GM18951 (cell line): ENCODE data around the gene MCMBP.
"Not testable (repeated sequence)": the region's sequence is repeated elsewhere in the genome, so short reads cannot be mapped to it uniquely, and the experiment has no call there.

ENCODE experiments used
- POLR2A ChIP-seq: IDR thresholded peaks from 4 replicates; pipeline ENCODE4 v1.6.1; 2011; ENCODE audit warnings: mild to moderate bottlenecking; ENCODE audit not compliant: insufficient read length, insufficient read depth; ENCODE audit errors: extremely low read depth
- in situ Hi-C: fragments of 300-500 bp; cut with MboI; formaldehyde crosslinking; loops from one replicate; pipeline ENCODE4 v1.12.0; 2022; ENCODE audit warnings: low sequenced_read_pairs, mixed read lengths, inconsistent platforms; ENCODE audit not compliant: unreplicated experiment

MCMBP gene

DNA sequence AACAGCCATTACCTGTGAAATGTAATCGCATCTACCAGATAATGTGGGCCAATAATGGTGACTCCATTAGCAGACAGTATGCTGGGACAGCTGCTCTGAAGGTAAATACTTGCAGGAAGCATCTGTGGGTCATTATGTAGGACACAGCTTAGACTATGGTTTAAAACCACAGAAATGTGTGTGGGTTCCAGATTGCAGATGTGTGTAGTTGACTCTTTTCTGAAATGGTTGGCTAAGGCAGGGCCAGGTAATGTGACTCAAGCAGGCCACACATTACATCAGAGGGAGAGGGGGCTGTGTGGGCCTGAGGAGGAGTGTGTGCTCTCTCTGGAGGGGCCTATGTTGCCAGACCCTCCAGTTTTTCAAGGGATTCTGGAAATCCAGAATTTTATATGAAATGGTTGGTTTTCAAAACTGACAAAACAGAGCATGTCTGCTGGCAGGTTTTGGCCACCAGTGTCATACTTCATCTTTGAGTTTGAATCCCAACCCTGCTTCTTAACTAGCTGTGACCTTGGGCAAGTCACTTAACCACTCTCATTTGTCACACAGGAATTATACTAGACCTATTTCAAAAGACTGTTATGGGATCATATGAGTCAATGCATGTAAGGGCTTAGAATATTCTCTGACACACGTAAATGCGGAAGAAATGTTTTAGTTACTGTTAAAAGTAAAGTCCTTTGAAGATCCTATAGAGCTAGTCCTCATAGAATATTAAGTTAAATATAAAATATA is 64.5 kb downstream of the MCMBP start:
- in situ Hi-C loops, result no loop called here
- TF ChIP-seq POLR2A, result no peak

DNA sequence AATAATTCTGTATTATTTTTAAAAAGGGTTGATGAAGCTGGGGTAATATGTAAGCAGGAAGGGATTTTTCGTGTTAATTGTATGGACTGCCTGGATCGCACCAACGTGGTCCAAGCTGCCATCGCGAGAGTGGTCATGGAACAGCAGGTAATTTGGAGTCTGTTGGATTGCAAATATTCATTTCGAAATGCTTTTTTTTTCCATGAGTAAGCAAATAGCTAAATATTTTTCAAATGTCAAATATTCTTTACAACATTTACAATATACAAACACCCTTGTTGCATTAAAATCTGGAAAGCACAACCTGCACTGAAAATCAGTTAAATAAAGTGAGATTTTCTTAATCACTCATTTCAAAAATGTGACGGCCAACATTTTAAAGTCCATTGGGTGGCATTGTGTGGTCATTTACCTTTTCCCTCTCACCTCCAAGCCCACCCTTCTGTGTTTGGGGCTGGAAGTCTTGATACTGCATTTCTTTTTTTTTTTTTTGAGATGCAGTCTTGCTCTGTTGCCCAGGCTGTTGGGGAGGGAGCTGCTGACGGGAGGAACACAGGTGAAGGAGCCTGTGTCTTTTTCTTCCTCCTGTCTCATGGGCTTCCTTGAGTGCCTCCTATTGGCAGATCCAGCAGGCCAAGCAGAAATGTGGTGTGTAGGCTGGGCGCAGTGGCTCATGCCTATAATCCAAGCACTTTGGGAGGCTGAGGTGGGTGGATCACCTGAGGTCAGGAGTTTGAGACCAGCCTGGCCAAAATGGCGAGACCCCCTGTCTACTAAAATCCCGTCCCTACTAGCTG is 66.1 kb downstream of the MCMBP start:
- no peak for TF ChIP-seq POLR2A
- in situ Hi-C loops, result no loop called here

DNA sequence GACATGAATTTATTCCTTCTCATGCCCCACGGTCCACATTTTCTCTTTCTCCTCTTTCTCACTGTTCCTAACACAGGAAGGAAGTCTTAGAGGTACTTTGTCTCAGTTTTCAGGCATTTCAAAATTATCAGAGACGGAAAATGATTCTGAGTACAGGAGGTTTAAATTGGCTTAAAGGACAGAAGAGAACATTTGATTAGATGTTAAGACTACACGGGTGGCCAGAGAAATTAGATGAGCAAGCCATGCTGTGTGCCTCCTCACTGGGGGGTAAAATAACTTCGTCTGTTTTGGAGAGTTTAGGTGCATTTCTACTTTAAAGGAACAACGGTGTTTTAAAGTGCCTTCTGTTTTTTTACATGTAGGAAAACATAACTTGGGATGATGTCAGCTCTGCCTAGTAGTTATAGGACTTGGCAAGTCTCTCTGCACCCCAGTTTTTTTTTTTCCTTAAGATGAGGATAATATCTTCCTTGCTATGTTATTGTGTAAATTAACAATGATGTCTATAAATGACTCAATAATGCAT is 66.9 kb downstream of the MCMBP start:
- in situ Hi-C loops, result no loop called here
- no peak for TF ChIP-seq POLR2A

DNA sequence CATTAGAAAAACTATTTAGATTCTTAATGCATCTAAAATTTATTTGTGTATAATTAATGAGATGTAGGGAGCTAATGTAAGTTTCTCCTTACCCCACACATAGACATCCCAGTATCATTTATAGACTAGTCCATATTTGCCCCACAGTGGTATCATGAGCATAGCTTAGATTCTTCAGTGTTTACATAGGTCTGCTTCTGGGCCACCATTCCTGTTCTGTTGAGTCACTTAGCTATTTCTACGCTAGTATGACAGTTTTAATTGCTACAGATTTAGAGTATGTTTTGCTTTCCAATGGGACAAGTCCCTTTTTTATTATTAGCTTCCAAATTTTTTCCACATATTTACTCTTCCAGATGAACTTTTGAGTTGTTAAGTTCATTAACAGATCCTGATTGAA is 69.4 kb downstream of the MCMBP start:
- no peak for TF ChIP-seq POLR2A
- in situ Hi-C loops, result no loop called here

DNA sequence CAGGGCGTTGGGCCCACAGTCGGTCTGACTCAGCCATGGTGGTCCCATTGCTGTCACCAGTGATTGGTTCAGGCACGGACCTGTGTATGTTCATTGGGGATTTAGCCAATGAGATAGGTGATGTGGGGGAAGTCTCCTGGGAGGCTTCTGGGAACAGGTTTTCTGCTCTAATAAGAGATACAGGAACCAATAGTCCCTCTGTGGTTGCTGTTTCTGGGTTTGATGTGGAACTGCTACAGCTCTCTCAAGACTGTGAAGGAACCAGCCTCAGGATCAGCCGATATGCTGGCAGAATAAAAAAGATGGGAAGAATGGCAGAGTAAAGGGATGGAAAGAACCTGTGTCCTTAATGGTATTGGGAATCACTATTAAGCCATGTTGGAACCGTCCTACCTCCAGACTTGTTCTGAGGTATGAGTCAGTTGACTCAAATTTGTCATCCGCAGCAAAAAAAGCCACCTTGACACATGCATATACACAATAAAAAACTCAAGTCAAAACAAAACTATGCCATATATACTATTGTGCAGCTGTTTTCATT is 70.6 kb downstream of the MCMBP start:
- no peak for TF ChIP-seq POLR2A
- in situ Hi-C loops, result no loop called here

DNA sequence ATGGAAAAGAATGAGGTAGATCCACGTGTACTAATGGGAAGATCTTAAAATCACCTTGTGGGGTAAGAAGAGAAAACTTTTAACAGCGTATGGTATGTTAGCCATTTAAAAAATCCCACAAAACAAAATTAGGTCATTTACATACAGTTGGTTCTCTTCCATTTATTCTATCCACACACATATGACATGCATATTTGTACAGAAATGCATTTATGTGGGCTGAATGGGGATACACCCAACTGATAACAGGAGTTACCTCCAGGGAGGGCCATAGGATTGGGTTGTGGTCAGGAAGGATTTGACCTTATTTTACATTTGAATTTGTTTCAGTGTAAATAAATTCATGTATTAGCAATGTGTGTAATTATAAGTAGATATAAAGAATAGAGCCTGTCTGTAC is 71.5 kb downstream of the MCMBP start:
- TF ChIP-seq POLR2A, result no peak
- in situ Hi-C loops, result no loop called here

DNA sequence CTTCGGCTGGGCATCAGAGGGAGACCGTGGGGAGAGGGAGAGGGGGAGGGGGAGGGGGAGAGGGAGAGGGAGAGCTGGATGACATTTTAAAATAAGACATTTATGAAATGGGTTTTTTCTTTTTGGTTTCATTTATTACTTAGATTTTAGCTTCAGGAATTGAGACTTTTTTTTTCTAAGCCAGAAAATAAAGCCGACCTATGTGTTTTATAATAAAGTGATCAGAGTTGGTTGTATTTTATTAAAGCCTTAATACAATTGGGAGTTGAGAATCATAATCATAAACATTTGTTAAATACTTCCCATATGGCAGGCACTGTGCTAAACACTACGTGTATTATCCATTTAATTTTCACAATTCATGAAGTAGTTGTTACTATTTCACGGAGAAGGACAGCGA is 76.6 kb downstream of the MCMBP start:
- in situ Hi-C loops, result no loop called here
- no peak for TF ChIP-seq POLR2A

DNA sequence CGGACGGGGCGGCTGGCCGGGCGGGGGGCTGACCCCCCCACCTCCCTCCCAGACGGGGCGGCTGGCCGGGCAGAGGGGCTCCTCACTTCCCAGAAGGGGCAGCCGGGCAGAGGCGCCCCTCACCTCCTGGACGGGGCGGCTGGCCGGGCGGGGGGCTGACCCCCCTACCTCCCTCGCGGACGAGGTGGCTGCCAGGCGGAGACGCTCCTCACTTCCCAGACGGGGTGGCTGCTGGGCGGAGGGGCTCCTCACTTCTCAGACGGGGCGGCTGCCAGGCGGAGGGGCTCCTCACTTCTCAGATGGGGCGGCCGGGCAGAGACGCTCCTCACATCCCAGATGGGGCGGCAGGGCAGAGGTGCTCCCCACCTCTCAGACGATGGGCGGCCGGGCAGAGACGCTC is 77.5 kb downstream of the MCMBP start:
- in situ Hi-C loops, result not testable (repeated sequence)

DNA sequence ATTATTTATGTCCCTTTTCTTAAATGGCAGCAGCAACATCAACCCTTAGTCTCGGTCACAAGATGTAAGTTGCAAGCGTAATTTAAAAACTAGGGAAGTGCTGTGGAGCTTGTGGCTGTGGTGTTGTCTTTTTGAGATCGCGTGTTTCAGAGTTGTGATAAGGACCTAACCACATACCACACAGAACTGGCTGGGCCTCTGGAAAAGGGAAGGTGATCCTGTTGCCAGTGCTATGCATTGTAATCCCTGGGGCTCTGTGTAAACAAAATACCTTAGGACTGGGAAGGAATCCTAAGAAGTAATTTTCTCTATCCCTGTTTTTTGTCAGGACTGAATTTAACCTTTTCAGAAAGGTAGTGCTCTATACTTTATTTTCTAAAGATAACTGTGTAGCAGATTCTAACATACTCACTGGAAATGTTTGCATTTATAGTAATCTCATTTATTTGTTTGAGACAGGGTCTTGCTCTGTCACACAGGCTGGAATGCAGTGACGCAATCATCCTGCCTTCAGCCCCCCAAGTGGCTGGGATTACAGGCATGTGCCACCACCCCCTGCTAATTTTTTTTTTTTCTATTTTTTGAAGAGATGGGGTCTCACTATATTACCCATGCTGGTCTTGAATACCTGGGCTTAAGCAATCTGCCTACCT is 86.4 kb downstream of the MCMBP start:
- in situ Hi-C loops, result no loop called here
- TF ChIP-seq POLR2A, result no peak

DNA sequence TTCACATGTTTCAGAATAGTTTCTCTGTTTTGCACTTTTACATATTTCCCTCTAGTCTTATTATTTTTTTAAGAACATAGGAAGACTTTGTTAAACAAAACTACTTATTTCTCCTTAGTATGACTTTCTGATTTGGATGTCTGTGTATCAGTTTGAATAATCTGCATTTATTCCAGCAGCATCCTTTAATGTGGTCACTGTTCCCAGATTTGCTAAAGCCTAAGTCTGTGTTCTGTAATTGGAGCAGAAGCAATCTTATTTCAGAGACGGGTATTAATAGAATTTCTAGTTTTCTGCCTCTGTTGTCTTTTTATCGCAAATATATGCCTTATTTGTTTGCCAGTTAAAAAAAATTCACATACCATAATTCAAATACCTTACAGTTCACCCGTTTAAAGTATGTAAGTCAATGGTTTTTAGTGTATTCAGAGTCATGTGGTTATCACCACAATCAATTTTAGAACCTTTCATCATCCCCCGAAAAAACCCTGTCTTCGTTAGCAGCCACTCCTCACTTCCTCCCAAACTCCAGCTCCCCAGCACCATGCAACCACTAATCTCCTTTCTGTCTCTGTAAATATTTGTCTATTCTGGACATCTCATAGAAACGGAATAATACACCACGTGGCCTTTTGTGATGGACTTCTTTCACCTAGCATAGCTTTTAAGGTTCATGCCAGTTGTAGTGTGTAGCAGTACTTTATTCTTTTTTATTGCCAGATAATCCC is 88.1 kb downstream of the MCMBP start:
- no peak for TF ChIP-seq POLR2A
- in situ Hi-C loops, result no loop called here

DNA sequence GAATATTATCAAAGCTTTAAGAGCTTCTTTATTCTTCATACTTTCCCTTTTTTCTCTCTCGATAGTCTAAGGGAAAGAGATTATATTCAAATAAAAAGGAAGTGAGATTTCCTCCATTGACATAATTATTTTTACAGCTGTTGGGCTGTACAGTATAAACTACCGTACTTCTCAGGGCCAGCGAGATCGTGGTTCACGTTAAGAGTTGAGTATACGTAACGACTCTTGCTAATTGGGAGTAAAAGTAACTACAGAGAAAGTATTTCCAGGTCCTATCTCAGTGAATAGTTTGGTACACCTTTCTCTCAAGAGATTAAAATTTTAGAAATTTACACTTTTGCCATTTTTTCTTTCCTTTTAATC is 89.0 kb downstream of the MCMBP start:
- in situ Hi-C loops, result no loop called here
- TF ChIP-seq POLR2A, result no peak

DNA sequence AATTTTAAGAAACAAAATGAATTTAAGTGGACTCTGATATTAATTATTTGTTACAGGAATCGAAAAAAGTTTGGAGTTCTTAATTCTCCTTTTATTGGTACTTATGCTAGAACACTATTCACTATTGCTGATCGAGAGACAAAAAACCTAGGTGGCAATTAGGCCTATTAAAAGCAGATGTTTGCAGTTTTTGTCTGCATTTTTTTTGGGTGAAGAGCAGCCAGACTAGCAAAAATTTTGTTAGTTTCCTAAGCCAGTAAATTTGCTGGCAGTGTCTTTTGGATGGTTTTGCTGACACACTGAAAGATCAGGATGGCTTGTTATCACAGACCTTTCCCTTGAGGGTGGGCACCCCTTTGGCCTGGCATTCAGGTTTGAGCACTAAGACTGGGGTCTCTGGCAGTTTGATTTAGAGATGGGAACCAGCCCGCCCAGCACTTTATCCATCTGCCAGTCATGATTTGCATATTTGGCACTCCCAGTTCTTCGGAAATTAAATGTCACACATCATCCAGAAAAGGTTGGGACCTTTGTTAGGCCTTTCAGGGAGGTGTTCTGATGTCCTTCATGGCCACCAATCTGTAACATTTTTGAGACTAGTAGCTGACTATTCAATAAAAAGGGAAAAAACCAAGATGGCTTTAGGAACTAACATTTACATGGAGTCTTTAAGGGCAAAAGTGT is 89.5 kb downstream of the MCMBP start:
- TF ChIP-seq POLR2A, result no peak
- in situ Hi-C loops, result no loop called here
